ENCODE data around the gene SRMS. TPM values are rescaled to one million over a fixed set of nuclear protein-coding genes. Genes with fewer than 3 reads are reported as not detected.

The SRMS gene
- total RNA-seq, 1 donor from 2014 or later = not detected

DNA sequence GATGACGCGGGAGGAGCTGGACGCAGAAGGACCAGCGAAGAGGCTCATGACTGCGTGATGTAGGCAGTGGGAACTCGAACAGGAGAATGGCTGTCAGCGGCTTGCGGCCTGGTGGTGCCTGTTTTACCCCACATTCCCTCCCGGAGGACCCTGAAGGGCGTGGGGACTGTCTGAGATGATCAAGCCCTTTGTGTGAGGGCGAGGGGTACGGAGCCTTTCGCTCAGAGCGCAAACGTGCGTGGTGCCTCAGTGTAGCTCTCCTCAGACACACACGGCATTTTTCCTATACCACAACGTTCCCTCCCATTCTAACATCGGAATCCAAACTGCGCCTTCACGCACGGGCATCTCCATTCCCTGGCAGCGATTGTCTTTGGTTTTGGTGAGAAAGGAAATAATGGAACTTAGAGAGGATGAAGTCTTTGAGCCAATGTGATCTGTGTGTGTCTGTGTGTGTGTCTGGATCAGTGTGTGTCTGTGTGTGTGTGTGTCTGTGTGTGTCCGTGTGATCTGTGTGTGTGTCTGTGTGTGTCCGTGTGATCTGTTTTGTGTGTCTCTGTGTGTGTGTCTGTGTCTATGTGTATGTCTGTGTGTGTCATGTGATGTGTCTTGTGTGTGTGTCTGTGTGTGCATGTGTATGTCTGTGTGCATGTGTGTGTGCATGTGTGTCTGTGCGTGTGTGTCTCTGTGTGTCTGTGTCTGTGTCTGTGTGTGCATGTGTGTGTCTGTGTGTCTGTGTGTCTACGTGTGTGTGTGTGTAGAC lies 15.7 kb downstream of the SRMS start:
- H3K27ac Mint-ChIP-seq = peak overlapping the region; percentile 33
- peaks cover 3% of the 10 kb centered on the region for H3K4me1 Mint-ChIP-seq (ENCODE audit: low read depth)
- TF ChIP-seq, protein P1, sequence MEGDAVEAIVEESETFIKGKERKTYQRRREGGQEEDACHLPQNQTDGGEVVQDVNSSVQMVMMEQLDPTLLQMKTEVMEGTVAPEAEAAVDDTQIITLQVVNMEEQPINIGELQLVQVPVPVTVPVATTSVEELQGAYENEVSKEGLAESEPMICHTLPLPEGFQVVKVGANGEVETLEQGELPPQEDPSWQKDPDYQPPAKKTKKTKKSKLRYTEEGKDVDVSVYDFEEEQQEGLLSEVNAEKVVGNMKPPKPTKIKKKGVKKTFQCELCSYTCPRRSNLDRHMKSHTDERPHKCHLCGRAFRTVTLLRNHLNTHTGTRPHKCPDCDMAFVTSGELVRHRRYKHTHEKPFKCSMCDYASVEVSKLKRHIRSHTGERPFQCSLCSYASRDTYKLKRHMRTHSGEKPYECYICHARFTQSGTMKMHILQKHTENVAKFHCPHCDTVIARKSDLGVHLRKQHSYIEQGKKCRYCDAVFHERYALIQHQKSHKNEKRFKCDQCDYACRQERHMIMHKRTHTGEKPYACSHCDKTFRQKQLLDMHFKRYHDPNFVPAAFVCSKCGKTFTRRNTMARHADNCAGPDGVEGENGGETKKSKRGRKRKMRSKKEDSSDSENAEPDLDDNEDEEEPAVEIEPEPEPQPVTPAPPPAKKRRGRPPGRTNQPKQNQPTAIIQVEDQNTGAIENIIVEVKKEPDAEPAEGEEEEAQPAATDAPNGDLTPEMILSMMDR (IDR thresholded peaks at IDR 0.05; ENCODE audit: unreplicated experiment) = no peak
- H3K27me3 Mint-ChIP-seq = no peaks in the 10 kb centered on the region
- H3K36me3 Mint-ChIP-seq (ENCODE audit: insufficient read depth) = no peaks in the 10 kb centered on the region
- H3K9me3 Mint-ChIP-seq (ENCODE audit: low read depth) = no peaks in the 10 kb centered on the region
- DNase-seq (ENCODE audit: low spot score, unreplicated experiment) = peak; percentile 8
- H3K4me3 Mint-ChIP-seq (ENCODE audit: low read depth) = no peak overlapping the region

DNA sequence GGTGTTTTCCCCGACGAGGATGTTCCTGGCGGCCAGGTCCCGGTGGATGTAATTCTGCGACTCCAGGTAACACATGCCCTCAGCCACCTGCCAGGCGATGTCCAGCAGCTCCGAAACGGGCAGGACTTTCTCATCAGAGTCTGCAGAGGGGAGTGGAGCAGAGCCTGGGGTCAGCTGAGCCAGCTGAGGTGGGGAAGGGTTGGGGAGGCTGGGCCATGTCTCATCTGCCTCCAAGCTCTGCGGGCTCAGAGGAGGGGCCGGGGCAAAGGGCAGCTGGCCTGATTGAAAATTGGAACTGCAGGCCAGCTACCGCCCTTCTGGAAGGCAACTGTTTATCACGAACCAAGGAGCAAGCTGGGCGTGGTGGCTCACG lies 16.8 kb downstream of the SRMS start:
- H3K27ac Mint-ChIP-seq = peak overlapping the region; percentile 83
- peak; percentile 8 for DNase-seq (ENCODE audit: low spot score, unreplicated experiment)
- H3K27me3 Mint-ChIP-seq = no peaks in the 10 kb centered on the region
- H3K9me3 Mint-ChIP-seq (ENCODE audit: low read depth) = no peaks in the 10 kb centered on the region
- TF ChIP-seq, protein P1 (IDR thresholded peaks at IDR 0.05; ENCODE audit: unreplicated experiment) = no peak
- no peaks in the 10 kb centered on the region for H3K36me3 Mint-ChIP-seq (ENCODE audit: insufficient read depth)
- H3K4me3 Mint-ChIP-seq (ENCODE audit: low read depth) = no peak overlapping the region
- peaks cover 2% of the 10 kb centered on the region for H3K4me1 Mint-ChIP-seq (ENCODE audit: low read depth)

DNA sequence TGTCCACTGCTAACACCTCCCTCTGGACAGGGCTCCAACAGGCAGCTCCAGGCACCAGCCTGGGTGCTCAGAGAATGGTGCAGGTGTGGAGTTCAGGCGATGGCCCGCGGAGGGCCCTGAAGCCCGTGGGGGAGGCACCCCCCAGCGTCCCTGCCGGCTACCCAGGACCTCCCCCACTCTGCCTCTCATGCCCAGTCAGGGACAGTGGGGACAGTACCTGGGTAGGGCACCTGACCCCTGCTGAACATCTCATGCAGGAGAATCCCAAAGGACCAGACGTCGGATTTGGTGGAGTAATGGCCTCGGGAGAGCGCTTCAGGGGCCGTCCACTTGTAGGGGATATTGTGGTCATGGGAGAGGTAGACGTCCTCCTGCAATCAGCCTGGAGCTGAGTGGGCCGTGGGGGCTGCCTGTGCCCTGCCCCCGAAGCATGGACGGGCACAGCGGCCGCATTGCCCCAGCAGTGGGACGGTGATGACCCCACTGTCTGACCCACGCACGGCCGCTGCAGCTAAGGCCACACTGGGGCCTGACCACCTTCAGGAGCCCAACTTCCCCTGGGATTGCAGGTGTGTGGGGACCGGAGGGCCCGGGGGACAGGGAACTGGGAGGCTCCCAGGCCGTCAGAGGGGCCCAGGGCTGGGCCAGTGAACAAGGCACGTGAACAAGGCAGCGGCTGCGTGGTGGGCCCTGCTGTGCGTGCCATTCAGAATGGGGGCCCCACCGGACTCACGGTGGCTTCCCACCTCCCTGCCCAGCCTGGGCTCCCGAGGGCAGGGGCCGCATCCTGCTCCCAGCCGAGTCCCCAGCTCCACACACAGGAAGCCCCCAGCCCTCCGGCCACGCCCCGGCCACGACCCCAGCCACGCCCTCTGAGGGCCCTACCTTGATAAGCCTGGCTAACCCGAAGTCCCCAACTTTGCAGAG lies 17.4 kb downstream of the SRMS start:
- H3K9me3 Mint-ChIP-seq (ENCODE audit: low read depth) = no peaks in the 10 kb centered on the region

DNA sequence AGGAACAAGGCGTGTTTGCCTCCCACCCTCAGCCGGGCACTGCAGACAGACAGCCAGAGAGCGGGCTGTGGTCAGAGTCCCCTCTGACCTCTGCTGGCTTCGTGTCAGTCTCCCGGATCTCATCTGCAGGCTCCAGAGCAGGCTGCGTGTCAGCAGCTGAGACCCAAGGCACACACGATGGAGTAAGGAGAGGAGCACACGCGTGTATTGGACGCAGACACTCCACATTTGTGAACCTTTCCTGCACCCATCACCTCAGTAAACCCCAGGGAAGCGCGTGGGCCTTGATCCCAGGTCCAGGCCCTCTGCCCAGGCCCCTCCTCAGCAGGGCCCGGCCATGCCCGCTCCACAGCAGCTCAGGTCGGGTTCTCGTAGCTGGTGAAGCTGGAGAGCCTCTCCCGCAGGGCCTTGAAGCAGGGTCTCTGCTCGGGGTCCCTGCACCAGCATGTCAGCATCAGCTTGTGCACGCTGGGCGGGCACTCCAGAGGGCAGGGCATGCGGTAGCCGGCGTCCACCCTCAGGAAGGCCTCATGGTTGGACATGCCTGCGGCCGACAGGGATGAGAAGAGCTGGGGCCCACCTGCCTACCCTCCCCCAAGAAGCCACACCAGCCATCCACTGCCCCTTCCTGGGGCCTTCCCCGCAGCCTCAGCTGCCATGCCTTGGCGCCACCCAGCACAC lies 18.2 kb downstream of the SRMS start:
- no peaks in the 10 kb centered on the region for H3K27me3 Mint-ChIP-seq
- no peak overlapping the region for H3K27ac Mint-ChIP-seq
- TF ChIP-seq, protein P1 (IDR thresholded peaks at IDR 0.05; ENCODE audit: unreplicated experiment) = no peak
- peak; percentile 8 for DNase-seq (ENCODE audit: low spot score, unreplicated experiment)
- H3K4me1 Mint-ChIP-seq (ENCODE audit: low read depth) = peaks cover 4% of the 10 kb centered on the region
- H3K36me3 Mint-ChIP-seq (ENCODE audit: insufficient read depth) = peaks cover 2% of the 10 kb centered on the region
- H3K9me3 Mint-ChIP-seq (ENCODE audit: low read depth) = no peaks in the 10 kb centered on the region
- H3K4me3 Mint-ChIP-seq (ENCODE audit: low read depth) = no peak overlapping the region

More for the DNA sequence above, 17.4 kb downstream of the SRMS start:
- H3K36me3 Mint-ChIP-seq (ENCODE audit: insufficient read depth) = no peaks in the 10 kb centered on the region
- H3K27ac Mint-ChIP-seq = no peak overlapping the region
- peak; percentile 9 for DNase-seq (ENCODE audit: low spot score, unreplicated experiment)
- peaks cover 2% of the 10 kb centered on the region for H3K4me1 Mint-ChIP-seq (ENCODE audit: low read depth)
- H3K4me3 Mint-ChIP-seq (ENCODE audit: low read depth) = no peak overlapping the region
- TF ChIP-seq, protein P1 (IDR thresholded peaks at IDR 0.05; ENCODE audit: unreplicated experiment) = no peak
- no peaks in the 10 kb centered on the region for H3K27me3 Mint-ChIP-seq

DNA sequence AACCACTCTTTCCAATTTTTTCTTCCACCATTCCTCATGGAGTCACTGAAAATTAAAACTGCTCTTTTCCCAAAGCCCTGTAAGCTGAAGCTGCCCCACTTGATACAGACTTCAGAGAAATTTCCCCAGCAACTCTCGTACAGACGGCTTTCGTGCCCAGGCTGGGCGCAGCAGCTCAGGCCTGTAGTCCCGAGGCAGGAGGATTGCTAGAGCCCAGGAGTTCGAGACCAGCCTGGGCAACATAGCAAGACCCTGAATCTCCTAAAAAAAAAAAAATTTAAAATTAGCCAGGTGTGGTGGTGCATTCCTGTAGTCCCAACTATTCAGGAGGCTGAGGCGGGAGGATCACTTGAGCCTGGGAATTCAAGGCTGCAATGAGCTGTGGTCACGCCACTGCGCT lies 20.4 kb downstream of the SRMS start:
- H3K4me3 Mint-ChIP-seq (ENCODE audit: low read depth) = no peak overlapping the region
- TF ChIP-seq, protein P1 (IDR thresholded peaks at IDR 0.05; ENCODE audit: unreplicated experiment) = no peak
- DNase-seq (ENCODE audit: low spot score, unreplicated experiment) = no peak
- no peaks in the 10 kb centered on the region for H3K9me3 Mint-ChIP-seq (ENCODE audit: low read depth)
- H3K27ac Mint-ChIP-seq = peak overlapping the region; percentile 7
- no peaks in the 10 kb centered on the region for H3K27me3 Mint-ChIP-seq
- peaks cover 10% of the 10 kb centered on the region for H3K4me1 Mint-ChIP-seq (ENCODE audit: low read depth)
- H3K36me3 Mint-ChIP-seq (ENCODE audit: insufficient read depth) = peaks cover 15% of the 10 kb centered on the region
